Choroid plexus epithelial cell (primary cell): ENCODE measurements around the gene PANX3.

Experiments used
- DNase-seq: peaks from one replicate; pipeline ENCODE4 v3.0.0-alpha.2; 2010; ENCODE audit warnings: low read depth
- H3K4me3 ChIP-seq: 2 replicates; pipeline ENCODE4 v1.5.1; 2011; ENCODE audit warnings: low read depth, mild to moderate bottlenecking, control low read depth, low read length, moderate library complexity
- TF ChIP-seq, protein P1 (sequence below): conservative IDR thresholded peaks from 2 replicates; pipeline ENCODE4 v1.5.1; 2011; ENCODE audit warnings: low read depth, mild to moderate bottlenecking, control low read depth, inconsistent platforms, low read length, moderate library complexity

The PANX3 gene

GRCh38 chr11:124629961-124630360, 18.7 kb downstream of the PANX3 start:
- DNase-seq, result no peak
- no peak overlapping the region for H3K4me3 ChIP-seq
- TF ChIP-seq, protein P1, sequence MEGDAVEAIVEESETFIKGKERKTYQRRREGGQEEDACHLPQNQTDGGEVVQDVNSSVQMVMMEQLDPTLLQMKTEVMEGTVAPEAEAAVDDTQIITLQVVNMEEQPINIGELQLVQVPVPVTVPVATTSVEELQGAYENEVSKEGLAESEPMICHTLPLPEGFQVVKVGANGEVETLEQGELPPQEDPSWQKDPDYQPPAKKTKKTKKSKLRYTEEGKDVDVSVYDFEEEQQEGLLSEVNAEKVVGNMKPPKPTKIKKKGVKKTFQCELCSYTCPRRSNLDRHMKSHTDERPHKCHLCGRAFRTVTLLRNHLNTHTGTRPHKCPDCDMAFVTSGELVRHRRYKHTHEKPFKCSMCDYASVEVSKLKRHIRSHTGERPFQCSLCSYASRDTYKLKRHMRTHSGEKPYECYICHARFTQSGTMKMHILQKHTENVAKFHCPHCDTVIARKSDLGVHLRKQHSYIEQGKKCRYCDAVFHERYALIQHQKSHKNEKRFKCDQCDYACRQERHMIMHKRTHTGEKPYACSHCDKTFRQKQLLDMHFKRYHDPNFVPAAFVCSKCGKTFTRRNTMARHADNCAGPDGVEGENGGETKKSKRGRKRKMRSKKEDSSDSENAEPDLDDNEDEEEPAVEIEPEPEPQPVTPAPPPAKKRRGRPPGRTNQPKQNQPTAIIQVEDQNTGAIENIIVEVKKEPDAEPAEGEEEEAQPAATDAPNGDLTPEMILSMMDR, result no peak

DNA sequence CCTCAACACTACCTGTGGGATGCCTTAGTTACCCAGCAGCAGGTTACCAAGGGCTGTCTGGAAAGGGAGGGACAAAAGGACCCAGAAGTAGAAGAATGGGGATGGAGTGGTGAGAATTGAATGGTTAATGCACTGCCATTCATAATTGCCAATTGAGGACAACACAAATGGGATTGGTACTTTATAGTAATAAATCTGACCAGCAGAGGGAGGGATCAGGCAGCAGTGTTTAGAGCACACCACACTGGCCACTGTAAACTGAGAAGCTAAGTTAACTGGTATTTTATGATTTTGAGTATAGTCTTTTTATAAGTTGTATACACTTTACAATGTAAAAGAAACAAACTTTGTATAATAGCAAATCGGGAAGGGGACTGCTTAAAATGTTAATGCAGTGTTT, 22.1 kb downstream of the PANX3 start:
- TF ChIP-seq, protein P1, result peak; percentile 70
- no peak overlapping the region for H3K4me3 ChIP-seq
- peak; percentile 64 for DNase-seq

GRCh38 chr11:124635932-124636331, 24.7 kb downstream of the PANX3 start:
- no peak overlapping the region for H3K4me3 ChIP-seq
- TF ChIP-seq, protein P1, result no peak
- DNase-seq, result no peak

GRCh38 chr11:124638500-124638899, 27.3 kb downstream of the PANX3 start:
- no peak for DNase-seq
- H3K4me3 ChIP-seq, result no peak overlapping the region
- TF ChIP-seq, protein P1, result no peak

GRCh38 chr11:124639186-124639585, 28.0 kb downstream of the PANX3 start:
- TF ChIP-seq, protein P1, result no peak
- H3K4me3 ChIP-seq, result no peak overlapping the region
- DNase-seq, result no peak

GRCh38 chr11:124640666-124641065, 29.4 kb downstream of the PANX3 start:
- DNase-seq, result no peak
- TF ChIP-seq, protein P1, result no peak
- no peak overlapping the region for H3K4me3 ChIP-seq

- no peak for DNase-seq
- H3K4me3 ChIP-seq, result no peak overlapping the region
- TF ChIP-seq, protein P1, result no peak
Measured at GRCh38 chr11:124642628-124643027, 31.4 kb downstream of the PANX3 start.
